SW 1271 (cell line): ENCODE results near the gene SPAG9.

Source experiments
- DNase-seq, 2 experiments: peaks; one replicate each; lab custom pipeline; 2025; lab: John Stamatoyannopoulos, UW

SPAG9 gene

DNA sequence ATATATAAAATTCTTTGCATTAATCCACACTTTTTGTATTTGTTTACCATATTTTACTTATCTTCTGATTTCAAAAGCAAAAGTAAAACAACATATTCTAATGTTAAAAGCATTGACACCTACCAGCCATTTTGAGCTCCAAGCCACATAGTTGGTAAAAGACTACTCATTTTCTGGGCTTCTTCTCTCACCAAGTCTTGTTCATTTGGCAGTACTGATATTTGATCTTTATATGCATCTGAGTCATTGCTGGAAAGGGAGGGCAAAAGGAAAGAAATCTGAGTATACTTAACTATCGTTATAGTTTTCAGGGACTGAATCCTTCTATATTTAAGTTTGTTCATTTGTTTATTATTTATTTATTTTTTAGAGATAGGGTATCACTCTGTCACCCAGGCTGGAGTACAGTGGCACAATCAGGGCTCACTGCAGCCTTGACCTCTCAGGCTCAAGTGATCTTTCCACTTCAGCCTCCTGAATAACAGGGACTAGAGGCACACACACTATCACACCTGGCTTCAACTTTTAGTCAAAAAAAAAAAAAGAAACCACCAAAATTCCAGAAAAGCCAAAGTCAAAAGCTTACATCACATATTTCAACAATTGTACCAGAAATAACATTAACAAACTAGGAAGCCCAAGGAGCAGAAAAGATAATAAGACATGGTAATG is 133.5 kb downstream of the SPAG9 start:
- no peak for DNase-seq

DNA sequence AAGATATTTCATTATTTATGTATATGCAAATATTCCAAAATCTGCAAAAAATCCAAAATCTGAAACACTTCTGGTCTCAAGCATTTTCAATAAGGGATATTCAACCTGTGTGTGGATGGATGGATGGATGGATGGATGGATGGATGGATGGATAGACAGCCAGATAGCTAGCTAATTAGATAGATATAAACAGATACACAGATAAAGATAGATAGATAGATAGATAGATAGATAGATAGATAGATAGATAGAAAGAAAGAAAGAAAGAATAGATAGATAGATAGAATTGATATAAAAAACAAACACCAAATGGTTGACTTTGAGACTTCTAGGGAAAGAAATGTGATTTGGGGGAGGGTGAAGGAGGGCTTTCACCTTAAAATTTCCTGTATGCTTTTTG is 139.4 kb downstream of the SPAG9 start:
- no peak for DNase-seq

DNA sequence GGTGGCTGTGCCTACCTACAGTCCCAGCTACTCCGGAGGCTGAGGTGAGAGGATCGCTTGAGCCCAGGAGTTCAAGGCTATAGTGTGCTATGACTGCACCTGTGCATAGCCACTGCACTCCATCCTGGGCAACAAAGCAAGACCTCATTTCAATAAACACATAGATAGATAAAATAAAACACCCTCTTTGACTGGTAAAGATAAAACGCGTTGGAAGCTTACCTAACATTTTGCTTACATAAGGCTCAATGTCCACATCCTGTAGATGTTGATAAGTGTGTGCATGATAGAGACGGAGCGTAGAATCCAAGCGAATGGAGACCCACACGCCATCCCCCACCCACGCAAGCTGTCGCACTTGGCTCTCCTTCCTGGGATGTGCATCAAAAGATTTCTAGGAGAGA is 141.1 kb downstream of the SPAG9 start:
- no peak for DNase-seq

DNA sequence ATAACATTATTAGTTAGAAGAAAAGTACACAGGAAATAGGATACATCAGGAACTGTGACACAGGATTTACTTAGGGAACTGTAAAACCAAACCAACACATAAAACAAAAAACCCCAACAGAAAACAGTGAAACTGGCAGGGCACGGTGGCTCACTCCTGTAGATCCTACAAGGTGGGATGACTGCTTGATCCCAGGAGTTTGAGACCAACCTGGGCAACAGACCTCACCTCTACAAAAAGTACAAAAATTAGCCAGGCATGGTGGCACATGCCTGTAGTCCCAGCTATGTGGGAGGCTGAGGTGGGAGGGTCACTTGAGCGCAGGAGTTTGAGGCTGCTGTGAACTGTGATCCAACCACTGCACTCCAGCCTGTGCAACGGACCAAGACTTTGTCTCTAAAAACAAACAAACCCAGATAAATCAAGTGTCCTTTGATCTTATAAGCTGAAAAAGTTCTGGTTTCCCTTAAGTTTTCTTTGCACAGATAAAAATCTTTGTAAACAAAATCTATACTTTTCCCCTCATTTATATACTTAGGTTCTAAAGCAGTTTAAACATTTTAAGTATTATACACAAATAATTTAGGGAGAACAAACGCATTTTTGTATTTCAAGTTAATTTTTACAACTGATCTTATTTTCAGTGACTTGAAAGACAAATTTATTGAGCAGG is 143.0 kb downstream of the SPAG9 start:
- no peak for DNase-seq

DNA sequence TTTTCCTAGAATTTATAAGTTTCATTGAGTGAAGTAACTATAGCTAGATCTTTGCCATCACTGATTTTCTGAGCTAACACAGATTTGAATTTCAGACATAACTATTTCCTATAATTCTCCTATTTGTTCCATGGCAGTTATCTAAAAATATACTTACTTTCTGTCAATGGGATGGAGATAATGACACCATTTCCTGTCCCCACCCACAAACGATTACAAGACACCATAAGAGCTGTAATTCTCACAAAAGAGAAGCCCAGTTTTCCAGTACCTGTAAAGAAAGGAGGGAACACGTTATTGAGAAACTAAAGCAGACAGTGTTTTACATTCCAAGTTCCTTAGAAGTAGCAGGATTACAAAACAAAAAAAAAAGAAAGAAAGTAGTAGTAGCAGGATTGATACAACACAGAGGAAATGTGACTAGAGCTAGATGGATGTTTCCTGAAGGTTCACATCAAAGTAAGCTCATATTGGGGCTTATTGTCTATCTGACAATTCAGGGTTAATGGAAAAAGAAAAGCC is 143.7 kb downstream of the SPAG9 start:
- no peak for DNase-seq

DNA sequence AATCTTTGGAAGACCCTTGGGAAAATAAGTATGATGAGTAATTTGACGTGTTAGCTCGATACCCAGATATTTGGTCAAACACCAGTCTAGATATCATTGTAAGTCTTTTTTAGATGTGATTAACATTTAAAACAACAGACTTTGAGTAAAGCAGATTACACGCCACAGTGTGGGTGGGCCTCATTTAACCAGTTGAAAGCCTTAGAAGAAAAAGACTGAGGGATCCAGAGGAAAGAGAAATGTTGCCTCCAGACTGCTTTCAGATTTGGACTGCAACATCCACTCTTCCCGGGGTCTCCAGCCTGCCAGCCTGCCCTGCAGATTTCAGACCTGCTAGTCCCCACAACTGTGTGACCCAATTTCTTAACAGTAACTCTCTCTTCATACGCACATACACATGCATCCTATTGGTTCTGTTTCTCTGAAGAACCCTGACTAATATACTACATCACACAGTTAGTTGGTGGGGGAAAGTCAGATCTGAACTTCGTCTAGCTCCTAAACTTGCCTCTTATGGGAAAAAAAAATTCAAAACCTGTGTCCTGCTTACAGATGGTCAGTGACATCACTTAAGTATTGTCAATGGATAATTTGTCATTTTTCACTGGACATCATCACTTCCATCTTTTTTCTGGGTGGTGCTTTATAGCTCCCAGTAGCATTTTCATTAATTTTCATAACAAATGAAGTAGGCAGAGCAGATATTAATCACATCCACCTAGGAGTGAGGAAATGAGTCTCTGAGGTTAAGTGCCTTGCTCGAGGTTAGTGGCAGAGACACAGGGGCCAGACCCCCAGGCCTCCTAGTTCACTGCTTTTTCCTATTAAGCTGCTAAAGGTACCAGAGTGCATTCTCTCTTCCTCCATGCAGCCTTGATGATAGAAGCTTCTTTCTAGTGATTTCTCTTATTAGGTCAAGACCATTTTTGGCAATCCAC is 146.8 kb downstream of the SPAG9 start:
- DNase-seq = no peak

DNA sequence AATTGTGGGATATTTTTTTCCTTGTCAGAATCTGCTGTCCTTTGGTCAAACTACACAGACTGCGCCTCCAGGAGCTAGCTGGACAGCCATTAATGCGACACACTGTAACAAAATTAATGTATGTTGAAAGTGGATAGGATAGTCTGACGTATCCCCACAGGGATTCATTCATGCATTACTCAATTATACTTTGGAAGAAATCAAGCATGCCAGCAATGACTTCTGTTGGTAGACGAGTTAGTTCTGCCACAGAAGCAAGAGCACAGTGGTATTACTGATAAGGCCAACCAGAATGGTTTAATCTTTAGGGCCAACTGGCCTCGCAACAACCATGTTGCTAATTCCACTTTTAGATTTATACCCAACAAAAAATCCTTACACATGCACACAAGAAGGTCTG is 148.1 kb downstream of the SPAG9 start:
- no peak for DNase-seq

DNA sequence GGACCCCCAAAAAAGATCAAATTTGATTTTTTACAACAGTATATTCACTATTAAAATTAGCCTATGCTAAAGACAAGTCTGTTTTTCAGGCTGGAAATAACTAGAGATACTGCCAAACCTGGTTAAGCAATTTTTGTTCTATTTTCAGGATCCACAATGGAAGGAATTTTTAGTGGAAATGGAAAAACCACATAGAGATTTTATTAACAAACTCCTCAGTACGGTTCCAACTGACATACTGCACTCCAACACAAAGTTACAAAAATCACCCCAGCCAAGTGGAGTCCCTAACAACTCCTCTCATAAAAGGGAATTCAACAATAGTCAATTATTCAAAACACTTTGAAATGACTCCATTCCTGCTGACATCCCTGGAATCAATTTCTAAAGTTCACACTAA is 152.9 kb downstream of the SPAG9 start:
- DNase-seq = no peak

DNA sequence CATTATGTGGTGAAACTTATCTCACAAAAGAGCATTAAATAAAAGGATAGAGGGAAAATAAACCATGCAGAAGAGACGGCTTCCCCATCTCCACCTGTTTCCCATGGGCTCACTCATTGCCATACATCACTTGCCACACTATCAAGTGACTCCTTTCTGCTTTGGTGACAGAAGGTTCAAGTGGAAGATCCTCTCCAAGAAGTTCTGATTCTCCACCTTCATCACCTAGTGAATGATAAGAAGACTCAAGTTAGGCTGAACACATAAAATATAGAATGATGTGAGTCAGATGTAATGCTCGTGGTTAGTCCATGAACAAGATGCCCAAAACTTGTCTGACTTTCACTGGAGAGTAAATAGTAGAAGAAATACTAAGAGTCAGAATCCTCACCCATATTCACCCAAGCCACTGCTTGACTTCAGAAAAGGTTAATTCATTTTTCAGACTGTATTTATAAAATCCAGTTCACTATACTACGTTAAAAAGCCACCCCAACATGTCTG is 154.5 kb downstream of the SPAG9 start:
- no peak for DNase-seq

DNA sequence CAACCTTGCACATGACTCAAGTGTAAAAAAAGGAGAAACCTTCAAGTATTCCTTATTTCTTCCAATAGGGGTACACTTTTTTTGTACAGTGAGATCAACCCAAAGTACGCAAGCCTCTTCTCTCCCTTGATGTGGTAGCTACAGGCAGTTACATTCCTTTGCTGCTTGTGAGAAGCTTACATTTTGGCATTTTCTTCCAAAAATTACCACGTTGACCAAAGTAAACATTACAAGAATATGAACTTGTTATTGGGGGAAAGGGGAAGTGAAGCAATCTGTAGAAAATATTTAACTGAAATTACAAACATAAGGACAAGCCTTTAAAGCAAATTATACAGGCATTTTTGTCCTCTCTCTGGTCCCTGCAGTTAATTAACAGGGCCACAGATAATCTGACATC is 157.5 kb downstream of the SPAG9 start:
- no peak for DNase-seq

DNA sequence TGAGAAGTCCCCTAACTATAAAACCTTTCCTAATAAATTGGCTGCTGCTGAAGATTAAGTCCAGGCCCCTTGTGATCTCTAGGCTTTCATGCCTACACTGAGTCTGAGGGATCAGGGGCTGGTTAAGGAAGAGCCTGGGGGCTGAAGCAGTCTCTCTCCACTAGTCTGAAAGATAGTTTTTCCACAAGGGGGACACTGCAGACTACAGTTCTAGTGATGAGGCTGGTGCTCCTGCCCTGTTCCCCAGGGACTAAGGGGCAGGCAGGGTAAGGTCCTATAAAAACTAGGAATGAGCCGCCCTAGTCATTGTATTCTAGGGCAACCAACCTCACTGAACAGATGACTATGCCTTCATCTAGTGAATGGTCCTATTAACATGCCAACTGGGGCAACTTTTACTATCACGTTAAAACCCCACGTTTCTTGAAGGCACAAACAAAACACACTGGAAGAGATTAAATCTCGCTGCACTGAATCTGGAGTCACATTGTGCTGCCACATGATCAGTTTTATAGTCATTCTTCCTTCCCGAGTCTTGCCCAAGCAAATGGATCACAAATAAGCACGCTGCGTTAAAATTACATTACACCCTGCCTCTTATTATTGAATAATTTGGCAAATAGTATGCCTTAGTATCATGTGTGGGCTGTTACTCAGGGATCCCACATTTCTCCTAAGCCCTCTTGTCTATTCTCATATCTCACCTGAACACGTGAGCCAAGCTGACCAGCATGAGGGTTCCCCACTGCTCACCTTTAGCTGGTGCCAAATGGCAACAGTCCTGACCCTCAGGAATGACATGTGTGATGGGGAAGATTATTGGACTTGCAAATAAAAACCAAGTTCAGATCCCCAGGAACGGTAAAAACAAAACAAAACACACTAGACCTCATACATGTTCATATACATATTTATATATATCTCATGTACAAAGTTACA is 159.1 kb downstream of the SPAG9 start:
- no peak for DNase-seq

DNA sequence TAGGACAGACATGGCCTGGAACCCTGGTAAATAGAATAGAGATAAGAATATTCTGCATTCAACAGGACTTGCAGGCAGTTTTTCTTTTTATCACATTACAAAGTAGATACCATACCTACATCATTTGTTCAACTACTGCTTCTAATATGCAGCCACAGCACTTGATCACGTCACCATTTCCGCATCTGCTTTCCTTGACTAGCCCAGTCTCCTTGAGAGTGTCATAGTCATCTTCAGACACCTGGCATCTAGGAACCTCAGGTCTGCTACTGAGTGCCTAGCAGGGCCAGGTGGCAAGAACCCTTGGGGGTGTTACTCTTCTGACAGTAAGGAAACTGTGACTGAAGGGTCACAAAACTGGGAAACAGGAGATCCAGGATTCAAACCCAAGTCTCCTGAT is 161.3 kb downstream of the SPAG9 start:
- DNase-seq = no peak

DNA sequence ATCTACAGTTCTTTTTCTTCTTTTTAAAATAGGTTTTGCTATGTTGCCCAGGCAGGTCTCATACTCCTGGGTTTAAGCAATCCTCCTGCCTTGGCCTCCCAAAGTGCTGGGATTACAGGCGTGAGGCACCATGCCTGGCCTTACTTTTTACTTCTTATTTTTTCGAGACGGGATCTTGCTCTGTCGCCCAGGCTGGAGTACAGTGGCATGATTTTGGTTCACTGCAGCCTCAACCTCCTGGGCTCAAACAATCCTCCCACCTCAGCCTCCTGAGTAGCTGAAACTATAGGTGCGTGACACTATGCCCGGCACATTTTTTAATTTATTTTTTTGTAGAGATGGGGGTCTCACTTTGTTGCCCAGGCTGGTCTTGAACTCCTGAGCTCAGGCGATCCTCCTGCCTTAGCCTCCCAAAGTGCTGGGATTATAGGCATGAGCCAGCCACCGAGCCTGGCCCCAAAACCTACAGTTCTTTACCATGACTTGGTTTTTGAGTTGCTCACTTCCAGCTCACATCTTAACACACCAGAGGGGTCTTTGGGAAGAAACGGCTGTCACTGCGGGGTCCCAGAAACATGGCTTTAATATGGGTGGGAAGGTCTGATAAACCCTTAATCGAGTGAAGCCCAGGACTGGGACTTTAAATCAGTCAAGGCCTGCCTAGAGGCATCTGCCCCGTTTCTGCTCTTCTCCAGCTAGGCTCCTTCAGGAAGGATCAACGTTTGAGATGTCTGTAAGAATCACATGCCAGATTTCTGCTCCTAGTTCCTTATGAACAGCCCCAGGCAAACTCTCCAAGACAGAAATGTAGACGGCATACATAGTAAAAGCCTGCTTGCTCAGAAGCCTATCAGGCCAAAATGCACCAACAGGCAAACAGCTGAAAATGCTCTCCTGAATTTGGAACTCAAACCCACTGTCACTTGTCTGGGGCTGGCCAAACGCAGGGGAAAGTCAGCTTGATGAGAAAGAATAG is 162.8 kb downstream of the SPAG9 start:
- no peak for DNase-seq

DNA sequence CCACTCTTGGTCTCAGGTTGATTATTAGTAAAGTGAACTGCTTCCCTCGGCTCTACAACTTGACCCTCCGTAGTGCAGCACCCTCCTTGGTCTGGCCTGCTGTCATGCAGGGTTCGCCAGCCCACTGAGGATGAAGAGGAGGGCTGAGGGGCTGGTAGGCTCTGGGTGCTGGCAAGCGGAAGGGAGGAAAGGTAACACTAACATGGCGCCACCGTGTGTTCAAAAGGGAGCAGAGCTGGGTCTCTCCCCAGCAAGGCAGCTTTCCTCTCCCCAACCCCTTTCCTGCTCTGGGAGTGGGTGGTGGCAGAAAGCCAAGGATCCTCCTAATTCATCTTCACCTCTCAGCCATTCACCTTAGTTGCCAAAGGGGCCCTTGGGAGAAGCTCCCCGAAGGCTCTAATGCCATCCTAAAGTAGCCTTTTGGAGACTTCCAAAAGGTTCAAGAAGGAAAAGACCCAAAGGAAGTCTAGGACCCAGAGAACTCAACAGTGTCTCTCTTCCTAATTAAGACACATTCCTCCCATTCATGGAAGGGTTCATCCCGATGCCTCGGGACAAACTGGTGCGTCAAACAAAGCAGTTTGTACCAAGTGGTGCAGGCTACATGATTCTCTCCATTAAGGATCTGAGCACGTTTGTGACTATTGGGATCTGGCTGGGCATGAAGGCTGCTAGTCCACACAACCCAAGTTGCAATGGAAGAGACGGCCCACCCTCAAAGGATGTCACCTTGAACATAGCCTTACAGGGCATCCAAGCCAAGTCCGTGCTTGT is 163.7 kb downstream of the SPAG9 start:
- peak in 1 of 2 experiments; percentile 37 for DNase-seq

DNA sequence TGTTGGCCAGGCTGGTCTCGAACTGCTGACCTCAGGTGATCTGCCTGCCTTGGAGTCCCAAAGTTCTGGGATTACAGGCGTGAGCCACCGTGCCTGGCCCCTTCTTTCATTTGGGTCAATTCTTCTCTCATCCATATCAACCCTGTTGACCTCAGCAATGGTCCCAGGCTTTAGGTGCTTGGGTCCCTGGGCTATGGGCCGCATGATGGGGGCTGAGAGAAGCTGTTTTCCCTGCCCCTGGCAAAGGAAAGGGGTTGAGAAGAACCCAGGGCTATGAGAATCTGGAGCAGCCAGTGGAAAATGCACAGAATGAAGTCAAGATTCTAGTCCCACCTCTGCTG is 164.3 kb downstream of the SPAG9 start:
- no peak for DNase-seq

DNA sequence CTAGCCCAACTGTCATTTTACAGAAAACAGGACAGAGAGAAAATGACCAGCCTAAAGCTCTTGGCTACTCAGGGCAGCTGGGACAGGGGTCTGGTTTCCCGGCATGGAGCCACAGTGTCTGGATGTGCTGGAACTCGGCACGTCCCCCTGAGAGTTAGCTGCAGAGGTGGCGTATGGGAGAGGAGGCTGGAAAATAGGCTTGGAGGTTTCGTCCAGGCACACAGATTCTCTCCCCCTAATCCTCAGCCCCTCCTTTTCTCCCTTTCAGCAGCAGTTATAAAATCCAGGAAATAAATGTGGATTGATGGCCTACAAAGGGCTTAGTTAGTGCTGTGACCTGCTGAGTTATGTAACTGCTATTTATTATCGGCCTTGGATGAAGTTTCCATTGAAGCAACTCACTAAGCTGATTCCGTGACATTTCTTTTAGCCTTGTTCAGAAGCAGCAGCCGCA is 165.0 kb downstream of the SPAG9 start:
- no peak for DNase-seq

DNA sequence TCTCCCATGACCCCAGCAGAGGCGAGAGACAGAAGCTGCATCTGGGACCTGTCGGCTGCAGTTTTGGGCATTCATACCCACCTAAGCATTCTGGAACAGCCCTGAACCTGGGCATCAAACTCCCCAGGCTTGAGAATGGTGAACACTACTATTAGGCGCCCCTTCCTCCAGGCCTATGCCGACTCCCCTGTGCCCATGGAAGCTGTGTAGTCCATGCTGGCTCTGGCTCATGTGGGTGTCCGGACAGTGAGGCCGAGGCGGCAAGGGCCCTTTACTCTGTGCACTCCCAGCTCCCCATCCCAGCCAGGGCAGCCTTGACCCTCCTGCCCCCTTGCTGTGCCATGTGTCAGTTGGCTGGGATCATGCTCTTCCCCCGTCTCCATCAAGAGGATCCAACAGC is 165.5 kb downstream of the SPAG9 start:
- DNase-seq = no peak

DNA sequence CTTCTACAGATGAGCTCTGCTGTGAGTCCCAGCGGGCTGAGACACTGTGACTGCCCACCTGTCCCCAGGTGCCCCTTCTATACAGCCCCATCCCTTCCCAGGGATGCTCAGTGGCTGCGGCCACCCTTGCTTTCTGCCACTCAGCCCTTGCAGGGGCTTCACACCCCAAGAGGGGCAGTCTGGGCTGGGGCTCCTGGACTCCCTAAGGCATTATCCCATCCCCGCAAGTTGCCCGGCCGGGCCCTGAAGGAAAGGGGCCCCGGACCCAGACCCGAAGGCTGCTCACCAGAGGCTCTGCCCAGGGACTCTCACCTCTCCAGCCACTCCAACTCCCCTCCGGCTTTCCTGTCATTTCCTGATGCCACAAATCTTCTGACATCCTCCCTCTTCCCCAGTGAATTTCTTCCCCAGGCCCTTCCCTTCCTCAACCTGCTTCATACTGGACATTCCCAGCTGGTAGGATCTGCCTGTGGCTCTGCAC is 166.0 kb downstream of the SPAG9 start:
- DNase-seq = no peak
